Stimulated activated CD8-positive, alpha-beta memory T cell treated with anti-CD3 and anti-CD28 coated beads, Interleukin-15, amount 100 ng/mL, for 4 hours (primary cell): ENCODE results near the gene LLGL1.
"Not testable (repeated sequence)": the region's sequence is repeated elsewhere in the genome, so short reads cannot be mapped to it uniquely, and the experiment has no call there.

ENCODE experiments used
- DNase-seq, 2 donors: peaks; one replicate each; pipeline ENCODE4 v3.0.0-alpha.2; 2020; ENCODE audit warnings: low read depth in 2 of 2

The LLGL1 gene

DNA sequence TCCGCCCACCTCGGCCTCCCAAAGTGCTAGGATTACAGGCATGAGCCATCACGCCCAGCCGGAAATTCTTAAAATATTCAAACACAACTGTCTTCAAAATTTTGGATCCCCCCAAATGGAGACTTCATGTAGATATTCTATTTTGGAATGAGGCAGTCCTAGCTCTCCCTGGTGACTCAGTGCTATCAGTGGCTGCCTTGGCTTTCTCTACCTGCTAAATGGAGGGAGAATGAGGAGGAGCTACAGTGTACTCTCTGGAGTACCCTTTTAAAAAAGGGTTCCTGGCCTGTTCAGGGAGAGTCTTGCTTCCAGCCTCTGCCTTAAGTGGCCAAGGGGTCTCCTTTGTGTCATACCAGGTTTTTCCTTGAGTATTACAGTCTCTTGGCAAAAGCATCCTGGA, 31.0 kb upstream of the LLGL1 start:
- no peak for DNase-seq

GRCh38 chr17:18194804-18195203, 30.6 kb upstream of the LLGL1 start:
- DNase-seq, result no peak

- no peak for DNase-seq
Observed at GRCh38 chr17:18195246-18195645, 30.2 kb upstream of the LLGL1 start.

- DNase-seq, result no peak
Observed at GRCh38 chr17:18197535-18198194, 27.8 kb upstream of the LLGL1 start.

DNA sequence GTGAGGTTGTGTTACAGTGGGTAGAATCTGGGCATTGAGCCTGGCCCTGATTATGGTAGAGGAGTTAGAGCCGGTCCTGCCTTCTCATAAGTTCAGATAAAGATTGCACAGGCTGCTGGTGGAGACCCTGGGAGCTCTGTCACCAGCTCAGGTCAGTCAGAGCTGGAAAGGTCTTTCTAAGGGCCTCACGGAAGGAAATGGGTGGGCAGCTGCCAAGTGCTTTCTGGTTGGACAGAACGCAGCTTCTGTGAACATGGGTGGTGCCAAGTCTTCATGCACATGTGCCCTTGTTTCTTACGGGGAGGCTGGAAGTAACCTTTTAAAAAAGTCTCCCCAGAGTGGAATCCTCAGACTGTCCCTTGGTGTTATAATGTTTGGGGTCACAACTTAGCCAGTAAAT, 26.9 kb upstream of the LLGL1 start:
- no peak for DNase-seq

DNA sequence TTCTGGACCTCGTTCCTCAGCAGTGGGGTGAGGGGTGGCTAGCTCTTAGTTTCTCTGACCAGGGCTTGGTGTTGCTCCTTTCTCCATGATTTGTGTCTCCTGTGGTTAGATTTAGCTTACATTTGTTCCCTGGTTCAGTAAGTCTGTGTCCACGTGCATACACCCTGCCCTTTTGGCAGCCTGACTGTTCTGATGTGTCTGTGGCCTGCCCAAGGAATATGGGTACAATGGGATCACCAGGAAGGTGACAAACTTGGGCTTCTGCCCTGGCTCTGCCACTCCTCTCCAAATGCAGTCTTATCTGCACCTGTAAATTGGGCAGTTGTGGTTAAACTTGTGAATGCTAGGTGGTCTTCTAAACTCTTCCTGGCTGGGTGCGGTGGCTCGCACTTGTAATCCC, 24.3 kb upstream of the LLGL1 start:
- DNase-seq, result no peak

DNA sequence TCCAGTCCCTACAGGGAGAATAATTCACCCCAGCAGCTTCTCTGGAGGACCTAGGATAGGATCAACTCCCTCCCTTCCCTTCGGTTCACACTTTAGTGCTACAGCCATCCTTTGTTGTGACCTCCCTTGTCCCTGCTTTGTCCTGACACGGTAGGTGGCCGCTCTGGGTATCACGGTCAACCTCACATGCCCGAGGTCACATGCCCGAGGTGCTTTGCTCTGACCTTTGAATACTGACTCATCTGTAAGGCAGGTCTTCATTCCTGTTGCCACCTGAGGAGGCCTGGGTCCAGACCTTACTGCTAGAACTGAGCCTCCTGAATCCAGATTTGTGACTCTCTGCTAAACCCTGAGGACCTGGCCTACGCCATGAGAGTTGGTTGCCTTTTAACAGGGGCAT, 22.1 kb upstream of the LLGL1 start:
- DNase-seq, result no peak

DNA sequence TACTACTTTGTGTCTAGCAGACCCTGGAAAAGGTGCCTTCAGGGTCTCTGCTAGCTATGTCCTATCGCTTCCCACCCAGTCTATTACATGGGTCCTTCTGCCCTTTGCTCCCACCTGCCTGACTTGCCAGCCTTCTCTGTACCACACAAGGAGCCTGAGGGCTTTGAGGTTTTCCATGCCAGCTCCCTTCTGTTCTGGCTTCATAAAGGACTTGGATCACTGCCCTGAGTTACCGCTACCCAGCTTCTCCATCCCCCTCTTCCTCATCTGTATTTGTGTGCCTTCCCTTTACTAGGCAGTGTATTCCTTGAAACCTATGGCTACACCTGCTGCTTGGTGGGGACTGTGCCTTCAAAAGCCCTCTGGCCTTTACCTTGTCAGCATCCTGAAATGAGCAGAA, 19.6 kb upstream of the LLGL1 start:
- DNase-seq, result no peak

- DNase-seq, result no peak
Observed at GRCh38 chr17:18206962-18207361, 18.5 kb upstream of the LLGL1 start.

DNA sequence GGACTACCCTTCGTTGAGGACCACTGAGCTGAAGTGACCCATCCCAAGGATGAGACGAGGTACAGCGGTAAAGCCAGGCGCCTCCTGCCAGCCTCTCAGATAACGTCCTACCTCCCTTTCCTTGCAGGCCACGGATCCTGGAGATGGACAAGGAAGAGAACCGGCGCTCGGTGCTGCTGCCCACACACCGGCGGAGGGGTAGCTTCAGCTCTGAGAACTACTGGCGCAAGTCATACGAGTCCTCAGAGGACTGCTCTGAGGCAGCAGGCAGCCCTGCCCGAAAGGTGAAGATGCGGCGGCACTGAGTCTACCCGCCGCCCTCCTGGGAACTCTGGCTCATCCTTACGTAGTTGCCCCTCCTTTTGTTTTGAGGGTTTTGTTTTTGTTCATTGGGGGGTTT, 17.3 kb upstream of the LLGL1 start:
- no peak for DNase-seq

GRCh38 chr17:18213666-18214270, 11.7 kb upstream of the LLGL1 start:
- no peak for DNase-seq

- not testable (repeated sequence) for DNase-seq
Observed at GRCh38 chr17:18216906-18217305, 8.5 kb upstream of the LLGL1 start.

- peak; percentile 35 to 48 for DNase-seq
Observed at GRCh38 chr17:18217412-18218015, 7.9 kb upstream of the LLGL1 start.

GRCh38 chr17:18218756-18219415, 6.5 kb upstream of the LLGL1 start:
- DNase-seq, result no peak

GRCh38 chr17:18224053-18224386, 1.4 kb upstream of the LLGL1 start:
- DNase-seq, result no peak

GRCh38 chr17:18224387-18225120, 881 bp upstream of the LLGL1 start:
- DNase-seq, result no peak

DNA sequence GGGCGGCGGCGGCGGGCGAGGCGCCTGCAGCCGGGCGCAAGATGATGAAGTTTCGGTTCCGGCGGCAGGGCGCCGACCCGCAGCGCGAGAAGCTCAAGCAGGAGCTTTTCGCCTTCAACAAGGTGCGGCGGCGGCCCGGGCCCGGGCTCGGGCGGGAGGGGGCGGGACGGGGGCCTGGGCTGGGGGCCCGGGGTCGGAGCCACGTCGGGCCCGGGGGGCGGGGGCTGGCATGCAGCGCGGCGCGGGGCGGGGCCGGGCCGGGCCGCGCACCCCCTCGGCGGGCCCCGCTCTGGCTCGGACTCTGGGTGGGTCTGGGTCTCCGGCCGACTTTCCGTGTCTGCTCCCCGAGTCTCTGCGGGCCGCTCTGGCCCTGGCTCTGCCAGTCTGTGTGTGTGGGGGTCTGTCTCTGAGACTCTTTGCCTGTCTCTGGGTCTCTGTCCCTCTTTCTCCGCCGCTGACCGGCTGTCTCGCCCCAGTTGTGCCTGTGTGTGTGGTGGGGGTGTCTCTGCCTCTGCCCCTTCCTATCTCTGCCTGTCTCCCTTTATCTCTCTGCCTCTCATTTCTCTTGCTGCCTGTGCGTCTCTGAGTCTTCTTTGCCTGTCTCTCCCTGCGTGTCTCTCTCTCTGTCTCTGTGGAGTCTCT, 328 bp downstream of the LLGL1 start:
- DNase-seq, result no peak

- DNase-seq, result no peak
Observed at GRCh38 chr17:18226284-18226945, 980 bp downstream of the LLGL1 start.

- no peak for DNase-seq
Observed at GRCh38 chr17:18227635-18228034, 2.2 kb downstream of the LLGL1 start.

GRCh38 chr17:18228176-18228682, 2.8 kb downstream of the LLGL1 start:
- DNase-seq, result no peak

DNA sequence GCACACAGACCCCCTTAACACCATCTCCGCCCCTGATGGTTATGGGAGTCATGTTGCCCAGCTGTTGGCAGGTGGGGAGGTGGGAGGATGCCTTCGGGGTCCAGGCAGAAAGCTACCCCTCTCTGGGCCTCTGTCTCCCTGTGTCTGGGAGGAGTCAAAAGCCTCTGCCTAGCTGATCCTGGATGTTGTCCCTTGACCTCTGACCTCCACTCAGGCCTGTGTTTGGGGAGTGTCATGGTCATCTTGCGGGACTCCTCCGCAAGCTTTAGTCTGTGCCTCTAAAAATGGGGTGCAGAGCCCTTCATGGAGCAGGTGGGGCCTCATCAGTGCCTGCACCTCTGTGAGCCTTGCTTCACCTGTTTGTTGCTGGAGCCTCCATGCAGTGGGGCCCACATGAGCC, 3.8 kb downstream of the LLGL1 start:
- no peak for DNase-seq
